Esophagus muscularis mucosa (tissue), 4 donors: Measurements from ENCODE around the gene TIMP2.

Source experiments
- EP300 ChIP-seq: sonication (generic); formaldehyde crosslinking; IDR thresholded peaks from one replicate; pipeline ENCODE4 v1.6.1; 2017; ENCODE audit warnings: antibody characterized with exemption
- POLR2A ChIP-seq: fragments of 450-650 bp; IDR thresholded peaks from one replicate; pipeline ENCODE4 v1.6.1; 2017; ENCODE audit warnings: antibody characterized with exemption, moderate library complexity, mild to moderate bottlenecking, low read depth
- POLR2AphosphoS5 ChIP-seq, 2 donors: sonication (generic); formaldehyde crosslinking; IDR thresholded peaks; one replicate each; pipeline ENCODE4 v1.6.1; 2017; ENCODE audit warnings: antibody characterized with exemption in 2 of 2
- TF ChIP-seq, protein P1 (sequence below), 3 experiments: fragments of 200-600 bp in 2 of 3; fragments of 450-650 bp in 1 of 3; sonication (generic) in 2 of 3; IDR thresholded peaks; one replicate each; pipeline ENCODE4 v1.5.1; 2017 to 2019; ENCODE audit warnings: antibody characterized with exemption in 3 of 3, mild to moderate bottlenecking in 2 of 3, moderate library complexity in 1 of 3

DNA sequence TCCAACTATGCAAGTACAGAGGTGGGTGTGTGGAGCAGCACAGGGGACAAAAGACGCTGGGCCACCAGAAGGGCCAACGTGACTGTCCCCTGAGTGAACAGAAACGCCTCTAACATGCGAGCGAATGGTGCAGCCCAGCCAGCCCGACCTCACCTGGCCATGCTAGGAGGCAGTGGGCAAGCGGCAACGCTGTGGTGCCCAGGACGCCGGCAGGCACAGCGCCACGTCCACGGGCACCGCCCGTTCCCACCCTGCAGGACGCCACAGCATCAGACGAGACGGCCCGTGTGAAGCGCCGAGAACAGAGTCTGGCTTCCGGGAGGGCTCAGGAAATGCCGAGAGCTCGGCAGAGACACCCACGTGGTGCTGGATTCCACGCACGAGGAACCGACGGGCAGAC lies 24.4 kb downstream of the TIMP2 start:
- TF ChIP-seq POLR2AphosphoS5 (IDR thresholded peaks at IDR 0.05) (no peak), POLR2A (no peak), EP300 (no peak)
- TF ChIP-seq, protein P1, sequence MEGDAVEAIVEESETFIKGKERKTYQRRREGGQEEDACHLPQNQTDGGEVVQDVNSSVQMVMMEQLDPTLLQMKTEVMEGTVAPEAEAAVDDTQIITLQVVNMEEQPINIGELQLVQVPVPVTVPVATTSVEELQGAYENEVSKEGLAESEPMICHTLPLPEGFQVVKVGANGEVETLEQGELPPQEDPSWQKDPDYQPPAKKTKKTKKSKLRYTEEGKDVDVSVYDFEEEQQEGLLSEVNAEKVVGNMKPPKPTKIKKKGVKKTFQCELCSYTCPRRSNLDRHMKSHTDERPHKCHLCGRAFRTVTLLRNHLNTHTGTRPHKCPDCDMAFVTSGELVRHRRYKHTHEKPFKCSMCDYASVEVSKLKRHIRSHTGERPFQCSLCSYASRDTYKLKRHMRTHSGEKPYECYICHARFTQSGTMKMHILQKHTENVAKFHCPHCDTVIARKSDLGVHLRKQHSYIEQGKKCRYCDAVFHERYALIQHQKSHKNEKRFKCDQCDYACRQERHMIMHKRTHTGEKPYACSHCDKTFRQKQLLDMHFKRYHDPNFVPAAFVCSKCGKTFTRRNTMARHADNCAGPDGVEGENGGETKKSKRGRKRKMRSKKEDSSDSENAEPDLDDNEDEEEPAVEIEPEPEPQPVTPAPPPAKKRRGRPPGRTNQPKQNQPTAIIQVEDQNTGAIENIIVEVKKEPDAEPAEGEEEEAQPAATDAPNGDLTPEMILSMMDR (IDR thresholded peaks at IDR 0.05): no peak
